Transverse colon (tissue), 4 donors: Measurements from ENCODE around the gene FAM151B. TPM values are rescaled to one million over a fixed set of nuclear protein-coding genes. Genes with fewer than 3 reads are reported as not detected.

Source experiments
- DNase-seq: peaks from one replicate; pipeline ENCODE4 v3.0.0-alpha.2; 2019
- H3K27ac ChIP-seq, 4 donors: fragments of 200-600 bp; sonication (generic); 2 replicates each; pipeline ENCODE4 v1.5.1; 2016 to 2018; ENCODE audit warnings: inconsistent platforms in 4 of 4
- H3K27me3 ChIP-seq: fragments of 200-600 bp; sonication (generic); 2 replicates; pipeline ENCODE4 v1.5.1; 2017; ENCODE audit warnings: inconsistent platforms
- H3K36me3 ChIP-seq, 4 donors: fragments of 200-600 bp; sonication (generic); 2 replicates each; pipeline ENCODE4 v1.5.1; 2017 to 2019; ENCODE audit warnings: inconsistent platforms in 4 of 4
- H3K4me1 ChIP-seq, 4 donors: fragments of 200-600 bp; sonication (generic); 2 replicates each; pipeline ENCODE4 v1.5.1; 2017 to 2020; ENCODE audit warnings: inconsistent platforms in 4 of 4
- H3K4me3 ChIP-seq, 4 donors: fragments of 200-600 bp; sonication (generic); 1 replicate in 1 of 4; 2 replicates in 3 of 4; pipeline versions ENCODE4 v1.5.1 to v1.6.1; 2017 to 2019; ENCODE audit warnings: inconsistent platforms in 4 of 4
- H3K9me3 ChIP-seq, 2 donors: fragments of 200-600 bp; sonication (generic); 2 replicates each; pipeline ENCODE4 v1.5.1; 2017 to 2019; ENCODE audit warnings: inconsistent platforms in 2 of 2
- CTCF ChIP-seq, 5 experiments: fragments of 200-600 bp in 3 of 5; fragments of 450-650 bp in 2 of 5; sonication (generic) in 3 of 5; IDR thresholded peaks; 1 replicate in 2 of 5; 2 replicates in 3 of 5; pipeline ENCODE4 v1.5.1; 2016 to 2017; ENCODE audit warnings: antibody characterized with exemption in 5 of 5, inconsistent platforms in 3 of 5, mild to moderate bottlenecking in 2 of 5, moderate library complexity in 1 of 5
- EP300 ChIP-seq: sonication (generic); formaldehyde crosslinking; IDR thresholded peaks from one replicate; pipeline ENCODE4 v1.6.1; 2017; ENCODE audit warnings: antibody characterized with exemption, low read depth
- POLR2A ChIP-seq: fragments of 450-650 bp; IDR thresholded peaks from one replicate; pipeline ENCODE4 v1.6.1; 2016; ENCODE audit warnings: antibody characterized with exemption, mild to moderate bottlenecking, moderate library complexity
- POLR2AphosphoS5 ChIP-seq, 3 donors: sonication (generic); formaldehyde crosslinking; IDR thresholded peaks; one replicate each; pipeline ENCODE4 v1.6.1; 2016; ENCODE audit warnings: antibody characterized with exemption in 3 of 3
- WGBS, 2 donors: methylation state at CpG; one replicate each; pipeline ENCODE4 v1.1.5; 2018; ENCODE audit warnings: low coverage in 1 of 2; 5-methylcytosine and 5-hydroxymethylcytosine counted together
- in situ Hi-C, 4 donors: fragments of 200-750 bp; cut with MboI; loops; one replicate each; pipeline versions ENCODE4 v1.15.0 to v1.15.1; 2017; ENCODE audit warnings: low sequenced_read_pairs in 3 of 4, low pct_ligation_motif_present in 1 of 4, low pct_unique_long_range_greater_than_20kb in 1 of 4
- intact Hi-C: fragments of 100-400 bp; cut with DNase I; formaldehyde crosslinking; loops from one replicate; pipeline ENCODE4 v1.15.1; 2023; ENCODE audit warnings: low total_unique reads
- total RNA-seq, 4 donors: library from RNA; depleted of rRNA; stranded (reverse); fragments of >200 nt; gene quantifications; one replicate each; pipeline ENCODE4 v1.1.0, GENCODE V29; 2016

The FAM151B gene
- total RNA-seq, 4 donors from 2014 or later, result 1.1 to 4.1 (median 3.8) TPM; not detected in 1

DNA sequence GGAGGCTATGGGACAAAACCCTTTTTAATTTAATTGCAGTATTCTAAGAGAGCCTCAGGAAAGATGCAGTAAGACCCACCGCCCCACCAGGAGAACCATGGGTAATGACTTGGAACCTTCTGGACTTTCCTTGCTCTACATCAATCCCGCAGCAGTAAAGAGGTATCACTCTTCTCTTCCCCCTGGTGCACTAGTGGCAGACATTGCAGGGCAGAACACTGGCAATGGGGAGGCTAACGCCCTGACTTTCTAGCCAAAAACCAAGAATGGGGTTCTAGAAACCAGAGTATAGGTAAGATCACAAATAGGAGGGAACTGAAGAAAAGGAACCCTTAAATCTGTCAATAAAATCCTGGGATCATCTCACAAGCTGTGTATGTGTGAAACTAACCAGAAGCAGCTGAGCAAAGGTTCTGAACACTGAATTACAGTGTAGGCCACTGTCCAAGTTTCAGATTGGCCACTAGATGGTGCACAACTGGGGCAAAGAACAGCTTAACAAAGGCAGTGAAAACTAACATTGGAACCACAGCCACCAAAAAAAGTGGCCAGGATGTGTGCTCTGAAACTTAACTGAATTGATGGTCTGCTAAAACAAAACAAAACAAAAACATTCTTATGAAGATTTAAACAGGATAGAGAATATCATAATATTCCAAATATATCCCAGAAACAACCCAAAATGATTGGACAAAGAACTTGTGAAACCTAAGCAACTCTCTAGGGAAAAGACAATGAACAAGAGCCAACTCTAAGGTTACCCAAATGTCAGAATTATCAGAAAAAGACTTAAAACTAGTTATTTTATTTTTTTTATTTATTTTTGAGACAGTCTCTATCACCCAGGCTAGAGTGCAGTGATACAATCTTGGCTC lies 6.6 kb upstream of the FAM151B start:
- peak; percentile 40 for DNase-seq
- Histone ChIP-seq H3K4me3 (no peak overlapping the region), H3K27me3 (no peaks in the 10 kb centered on the region), H3K4me1 (no peaks in the 10 kb centered on the region), H3K36me3 (peaks cover 0 to 15% (median 6%) of the 10 kb centered on the region in 4 donors), H3K9me3 (peaks cover 2 to 7% of the 10 kb centered on the region in 2 donors), H3K27ac (no peak overlapping the region)
- 93 to 100% methylated on average over 3 of the region's 3 CpGs for whole genome bisulfite sequencing, 2 donors
- peak; percentile 57 to 71 (median 65) for TF ChIP-seq CTCF (IDR thresholded peaks at IDR 0.05)
- TF ChIP-seq POLR2AphosphoS5 (IDR thresholded peaks at IDR 0.05), result no peak
- no peak for TF ChIP-seq POLR2A
- in situ Hi-C loops, result loop anchor here (10.0 to 25.0 kb wide), 2 partner anchors 181 to 194 kb away; partner anchors contain the start of genes DHFR (in 3 of the 4) and MSH3 (in 3 of the 4)
- intact Hi-C loops, result no loop called here

- intact Hi-C loops, result no loop called here
- no peak for DNase-seq
- H3K27ac ChIP-seq, result no peak overlapping the region
- H3K9me3 ChIP-seq, result peaks cover 2 to 7% of the 10 kb centered on the region in 2 donors
- in situ Hi-C loops, result loop anchor here (10.0 to 25.0 kb wide), 2 partner anchors 180 to 192 kb away; partner anchors contain the start of genes DHFR (in 3 of the 4) and MSH3 (in 3 of the 4)
- H3K4me3 ChIP-seq, result no peak overlapping the region
- peaks cover 0 to 7% (median 6%) of the 10 kb centered on the region in 4 donors for H3K4me1 ChIP-seq
- H3K36me3 ChIP-seq, result peaks cover 0 to 11% (median 5%) of the 10 kb centered on the region in 4 donors
- TF ChIP-seq POLR2AphosphoS5 (IDR thresholded peaks at IDR 0.05) (no peak), EP300 (no peak), CTCF (IDR thresholded peaks at IDR 0.05) (no peak), POLR2A (no peak)
- H3K27me3 ChIP-seq, result no peaks in the 10 kb centered on the region
- 75 to 80% methylated on average over 4 of the region's 4 CpGs for WGBS, 2 donors
These were observed 5.3 kb upstream of the FAM151B start for GRCh38 chr5:80482578-80482977.

GRCh38 chr5:80483636-80484232 lies 4.2 kb upstream of the FAM151B start:
- Histone ChIP-seq H3K4me1 (peaks cover 0 to 9% (median 8%) of the 10 kb centered on the region in 4 donors), H3K27ac (no peak overlapping the region), H3K9me3 (peaks cover 2 to 7% of the 10 kb centered on the region in 2 donors), H3K36me3 (peaks cover 0 to 5% (median 0%) of the 10 kb centered on the region in 4 donors), H3K27me3 (no peaks in the 10 kb centered on the region), H3K4me3 (no peak overlapping the region)
- in situ Hi-C loops (loop anchor here (10.0 to 25.0 kb wide), 2 partner anchors 179 to 191 kb away; partner anchors contain the start of genes DHFR (in 3 of the 4) and MSH3 (in 3 of the 4)), intact Hi-C loops (no loop called here)
- TF ChIP-seq POLR2A, result no peak
- no peak for TF ChIP-seq POLR2AphosphoS5 (IDR thresholded peaks at IDR 0.05)
- no peak for TF ChIP-seq EP300
- no peak for TF ChIP-seq CTCF (IDR thresholded peaks at IDR 0.05)
- no peak for DNase-seq
- WGBS, 2 donors, result 94 to 100% methylated on average over 2 to 3 of the region's 3 CpGs

- peaks cover 0 to 17% (median 11%) of the 10 kb centered on the region in 4 donors for H3K4me1 ChIP-seq
- 60 to 66% methylated on average over 7 to 18 of the region's 18 CpGs for WGBS, 2 donors
- peak overlapping the region; percentile 81 to 93 (median 86) for H3K27ac ChIP-seq
- no peak for DNase-seq
- peaks cover 0 to 3% (median 0%) of the 10 kb centered on the region in 4 donors for H3K36me3 ChIP-seq
- TF ChIP-seq EP300 (no peak), POLR2A (no peak), POLR2AphosphoS5 (IDR thresholded peaks at IDR 0.05) (no peak), CTCF (IDR thresholded peaks at IDR 0.05) (no peak)
- H3K27me3 ChIP-seq, result no peaks in the 10 kb centered on the region
- H3K4me3 ChIP-seq, result peak overlapping the region; percentile 41 to 73 (median 56)
- intact Hi-C loops (no loop called here), in situ Hi-C loops (loop anchor here (10.0 to 25.0 kb wide), 2 partner anchors 175 to 187 kb away; partner anchors contain the start of genes DHFR (in 3 of the 4) and MSH3 (in 3 of the 4))
- H3K9me3 ChIP-seq, result peaks cover 1 to 3% of the 10 kb centered on the region in 2 donors
These were observed 464 bp upstream of the FAM151B start for GRCh38 chr5:80487444-80487828.
